HepG2 (cell line): ENCODE data around the gene LDAH. TPM values are rescaled to one million over a fixed set of nuclear protein-coding genes. Genes with fewer than 3 reads are reported as not detected.

Source experiments
- ATM ChIP-seq: fragments of 450-650 bp; IDR thresholded peaks from 2 replicates; pipeline ENCODE4 v1.7.1; 2017; ENCODE audit warnings: mild to moderate bottlenecking, borderline replicate concordance
- EEA1 ChIP-seq: sonication (generic); formaldehyde crosslinking; IDR thresholded peaks from 2 replicates; pipeline ENCODE4 v1.5.1; 2020; ENCODE audit warnings: mild to moderate bottlenecking, missing genetic modification reagents, borderline replicate concordance
- ETV5 ChIP-seq: IDR thresholded peaks from 2 replicates; pipeline ENCODE4 v1.6.1; 2018; ENCODE audit warnings: missing biosample characterization, missing genetic modification reagents, inconsistent platforms, borderline replicate concordance
- FOXC1 ChIP-seq: sonication (generic); formaldehyde crosslinking; IDR thresholded peaks from 2 replicates; pipeline ENCODE4 v1.8.0; 2022; ENCODE audit warnings: mild to moderate bottlenecking, missing genetic modification reagents, borderline replicate concordance
- NR3C1 ChIP-seq: sonication (generic); formaldehyde crosslinking; IDR thresholded peaks from 2 replicates; pipeline ENCODE4 v1.4.0; 2020; ENCODE audit warnings: missing genetic modification reagents
- PHB2 ChIP-seq: fragments of 450-650 bp; IDR thresholded peaks from 2 replicates; pipeline ENCODE4 v1.6.1; 2018; ENCODE audit not compliant: partially characterized antibody
- POLR2AphosphoS2 ChIP-seq: IDR thresholded peaks from 2 replicates; pipeline ENCODE4 v1.6.1; 2011; ENCODE audit warnings: low read depth, low read length, improper control_type of control experiment
- ZFX ChIP-seq: sonication (generic); formaldehyde crosslinking; IDR thresholded peaks from 2 replicates; pipeline ENCODE4 v1.4.0; 2020; ENCODE audit warnings: mild to moderate bottlenecking, low read depth, missing genetic modification reagents, moderate library complexity
- polyA plus RNA-seq, 8 experiments: library from polyadenylated mRNA; depleted of rRNA in 3 of 8; stranded (reverse) in 7 of 8; unstranded in 1 of 8; fragments of >200 nt; fragmentation: Illumina TruSeq in 4 of 8; extraction: Trizol in 4 of 8; gene quantifications; 2 replicates each; pipeline versions ENCODE4 v1.2.1 to v1.2.3, GENCODE V29; 2011 to 2016; ENCODE audit warnings: low read depth in 4 of 8, missing spikeins in 1 of 8, mixed read lengths in 1 of 8; ENCODE audit not compliant: insufficient read depth in 1 of 8
- total RNA-seq, 5 experiments: library from RNA; depleted of rRNA; stranded (reverse); fragments of >200 nt; fragmentation: Illumina TruSeq; extraction: Trizol; gene quantifications; 2 replicates each; pipeline ENCODE4 v1.2.3, GENCODE V29; 2016; ENCODE audit warnings: low read depth in 1 of 5
- TF ChIP-seq, protein P1 (sequence below): fragments of 450-650 bp; IDR thresholded peaks from 2 replicates; pipeline ENCODE4 v1.6.1; 2017; ENCODE audit warnings: mild to moderate bottlenecking
- TF ChIP-seq, protein P2 (sequence below): sonication (generic); formaldehyde crosslinking; IDR thresholded peaks from 2 replicates; pipeline ENCODE4 v1.5.0; 2020; ENCODE audit warnings: missing genetic modification reagents
- TF ChIP-seq, protein P3 (sequence below): sonication (generic); formaldehyde crosslinking; IDR thresholded peaks from 2 replicates; pipeline ENCODE4 v1.8.0; 2022; ENCODE audit warnings: missing genetic modification reagents, mild to moderate bottlenecking, borderline replicate concordance
- TF ChIP-seq, protein P4 (sequence below): fragments of 450-650 bp; IDR thresholded peaks from 2 replicates; pipeline ENCODE4 v1.6.1; 2016
- TF ChIP-seq, protein P5 (sequence below): sonication (generic); formaldehyde crosslinking; IDR thresholded peaks from 2 replicates; pipeline ENCODE4 v1.8.0; 2022; ENCODE audit warnings: mild to moderate bottlenecking, missing genetic modification reagents, moderate library complexity
- TF ChIP-seq, protein P6 (sequence below): sonication (generic); formaldehyde crosslinking; IDR thresholded peaks from 2 replicates; pipeline ENCODE4 v1.5.1; 2020; ENCODE audit warnings: missing genetic modification reagents, mild to moderate bottlenecking, borderline replicate concordance
- TF ChIP-seq, protein P7 (sequence below): sonication (generic); formaldehyde crosslinking; IDR thresholded peaks from 2 replicates; pipeline ENCODE4 v1.4.0; 2020; ENCODE audit warnings: missing genetic modification reagents, borderline replicate concordance

LDAH gene
- total and polyA plus RNA-seq, 2 of the 13 experiments (the other 11 are each of a cell fraction or from before 2014, with no cell fraction given): 28.8 to 46.2 TPM

DNA sequence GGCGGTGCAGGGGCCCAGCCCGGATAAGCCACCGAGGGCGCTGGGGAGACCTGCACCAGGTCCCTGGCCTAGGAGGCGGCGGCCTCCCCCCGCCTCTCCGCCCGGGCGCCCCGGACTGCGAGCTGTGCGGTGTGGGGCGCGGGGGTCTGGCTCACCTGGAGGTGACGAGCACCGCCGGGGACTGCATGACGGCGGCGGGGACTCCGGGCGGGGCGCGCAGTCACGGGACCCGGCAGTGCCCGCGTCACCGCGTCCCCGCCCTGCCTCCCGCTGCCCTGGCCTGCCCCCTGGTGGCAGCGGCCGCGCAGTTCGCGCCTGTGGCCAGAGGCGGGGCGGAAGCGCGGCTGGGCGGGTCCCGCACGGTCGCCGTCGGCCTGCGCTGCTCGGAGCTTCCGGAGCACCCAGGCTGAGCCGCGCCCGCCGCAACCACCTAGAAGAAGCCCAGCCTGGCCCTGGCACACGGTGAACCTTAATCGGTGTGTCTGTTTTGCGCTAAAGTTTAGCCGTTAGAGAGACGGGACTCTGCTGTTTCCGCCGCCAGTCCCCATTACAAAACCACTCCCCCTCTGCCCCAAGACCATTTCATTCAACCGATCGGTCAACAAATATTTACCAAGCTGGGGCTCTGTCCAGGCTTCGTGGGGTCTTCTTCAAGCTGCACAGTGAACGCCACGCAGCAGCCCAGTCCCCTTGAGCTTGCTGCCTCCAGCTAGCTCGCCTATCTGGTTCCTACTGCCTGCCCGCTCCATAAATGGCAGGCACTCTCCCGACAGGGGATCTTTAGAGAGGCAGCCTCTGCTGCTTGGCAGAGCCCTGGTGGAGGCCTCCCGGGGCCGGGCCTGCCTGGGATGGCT is 171.8 kb downstream of the LDAH start, which contains the start of gene HS1BP3 (continued):
- TF ChIP-seq, protein P1, sequence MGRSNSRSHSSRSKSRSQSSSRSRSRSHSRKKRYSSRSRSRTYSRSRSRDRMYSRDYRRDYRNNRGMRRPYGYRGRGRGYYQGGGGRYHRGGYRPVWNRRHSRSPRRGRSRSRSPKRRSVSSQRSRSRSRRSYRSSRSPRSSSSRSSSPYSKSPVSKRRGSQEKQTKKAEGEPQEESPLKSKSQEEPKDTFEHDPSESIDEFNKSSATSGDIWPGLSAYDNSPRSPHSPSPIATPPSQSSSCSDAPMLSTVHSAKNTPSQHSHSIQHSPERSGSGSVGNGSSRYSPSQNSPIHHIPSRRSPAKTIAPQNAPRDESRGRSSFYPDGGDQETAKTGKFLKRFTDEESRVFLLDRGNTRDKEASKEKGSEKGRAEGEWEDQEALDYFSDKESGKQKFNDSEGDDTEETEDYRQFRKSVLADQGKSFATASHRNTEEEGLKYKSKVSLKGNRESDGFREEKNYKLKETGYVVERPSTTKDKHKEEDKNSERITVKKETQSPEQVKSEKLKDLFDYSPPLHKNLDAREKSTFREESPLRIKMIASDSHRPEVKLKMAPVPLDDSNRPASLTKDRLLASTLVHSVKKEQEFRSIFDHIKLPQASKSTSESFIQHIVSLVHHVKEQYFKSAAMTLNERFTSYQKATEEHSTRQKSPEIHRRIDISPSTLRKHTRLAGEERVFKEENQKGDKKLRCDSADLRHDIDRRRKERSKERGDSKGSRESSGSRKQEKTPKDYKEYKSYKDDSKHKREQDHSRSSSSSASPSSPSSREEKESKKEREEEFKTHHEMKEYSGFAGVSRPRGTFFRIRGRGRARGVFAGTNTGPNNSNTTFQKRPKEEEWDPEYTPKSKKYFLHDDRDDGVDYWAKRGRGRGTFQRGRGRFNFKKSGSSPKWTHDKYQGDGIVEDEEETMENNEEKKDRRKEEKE: no peak
- TF ChIP-seq, protein P2, sequence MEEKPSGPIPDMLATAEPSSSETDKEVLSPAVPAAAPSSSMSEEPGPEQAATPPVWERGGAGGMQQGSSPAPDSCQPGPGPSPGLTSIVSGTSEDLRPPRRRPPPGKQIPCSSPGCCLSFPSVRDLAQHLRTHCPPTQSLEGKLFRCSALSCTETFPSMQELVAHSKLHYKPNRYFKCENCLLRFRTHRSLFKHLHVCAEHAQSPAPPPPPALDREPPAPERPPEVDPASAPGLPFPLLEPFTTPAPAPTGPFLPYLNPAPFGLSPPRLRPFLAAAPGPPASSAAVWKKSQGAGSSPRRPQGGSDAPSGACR (CRISPR knock-in tag): peak; percentile 82; the same call in 1 of the 2 replicates
- TF ChIP-seq POLR2AphosphoS2: no peak
- TF ChIP-seq, protein P3, sequence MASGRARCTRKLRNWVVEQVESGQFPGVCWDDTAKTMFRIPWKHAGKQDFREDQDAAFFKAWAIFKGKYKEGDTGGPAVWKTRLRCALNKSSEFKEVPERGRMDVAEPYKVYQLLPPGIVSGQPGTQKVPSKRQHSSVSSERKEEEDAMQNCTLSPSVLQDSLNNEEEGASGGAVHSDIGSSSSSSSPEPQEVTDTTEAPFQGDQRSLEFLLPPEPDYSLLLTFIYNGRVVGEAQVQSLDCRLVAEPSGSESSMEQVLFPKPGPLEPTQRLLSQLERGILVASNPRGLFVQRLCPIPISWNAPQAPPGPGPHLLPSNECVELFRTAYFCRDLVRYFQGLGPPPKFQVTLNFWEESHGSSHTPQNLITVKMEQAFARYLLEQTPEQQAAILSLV (CRISPR knock-in tag): peak; percentile 15; the same call in 1 of the 2 replicates
- TF ChIP-seq ZFX: peak; percentile 92
- TF ChIP-seq, protein P4, sequence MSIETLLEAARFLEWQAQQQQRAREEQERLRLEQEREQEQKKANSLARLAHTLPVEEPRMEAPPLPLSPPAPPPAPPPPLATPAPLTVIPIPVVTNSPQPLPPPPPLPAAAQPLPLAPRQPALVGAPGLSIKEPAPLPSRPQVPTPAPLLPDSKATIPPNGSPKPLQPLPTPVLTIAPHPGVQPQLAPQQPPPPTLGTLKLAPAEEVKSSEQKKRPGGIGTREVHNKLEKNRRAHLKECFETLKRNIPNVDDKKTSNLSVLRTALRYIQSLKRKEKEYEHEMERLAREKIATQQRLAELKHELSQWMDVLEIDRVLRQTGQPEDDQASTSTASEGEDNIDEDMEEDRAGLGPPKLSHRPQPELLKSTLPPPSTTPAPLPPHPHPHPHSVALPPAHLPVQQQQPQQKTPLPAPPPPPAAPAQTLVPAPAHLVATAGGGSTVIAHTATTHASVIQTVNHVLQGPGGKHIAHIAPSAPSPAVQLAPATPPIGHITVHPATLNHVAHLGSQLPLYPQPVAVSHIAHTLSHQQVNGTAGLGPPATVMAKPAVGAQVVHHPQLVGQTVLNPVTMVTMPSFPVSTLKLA: no peak
- no peak for TF ChIP-seq NR3C1 (CRISPR knock-in tag)
- TF ChIP-seq, protein P5, sequence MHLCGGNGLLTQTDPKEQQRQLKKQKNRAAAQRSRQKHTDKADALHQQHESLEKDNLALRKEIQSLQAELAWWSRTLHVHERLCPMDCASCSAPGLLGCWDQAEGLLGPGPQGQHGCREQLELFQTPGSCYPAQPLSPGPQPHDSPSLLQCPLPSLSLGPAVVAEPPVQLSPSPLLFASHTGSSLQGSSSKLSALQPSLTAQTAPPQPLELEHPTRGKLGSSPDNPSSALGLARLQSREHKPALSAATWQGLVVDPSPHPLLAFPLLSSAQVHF: no peak
- TF ChIP-seq ETV5 (CRISPR knock-in tag): peak; percentile 92
- TF ChIP-seq, protein P6, sequence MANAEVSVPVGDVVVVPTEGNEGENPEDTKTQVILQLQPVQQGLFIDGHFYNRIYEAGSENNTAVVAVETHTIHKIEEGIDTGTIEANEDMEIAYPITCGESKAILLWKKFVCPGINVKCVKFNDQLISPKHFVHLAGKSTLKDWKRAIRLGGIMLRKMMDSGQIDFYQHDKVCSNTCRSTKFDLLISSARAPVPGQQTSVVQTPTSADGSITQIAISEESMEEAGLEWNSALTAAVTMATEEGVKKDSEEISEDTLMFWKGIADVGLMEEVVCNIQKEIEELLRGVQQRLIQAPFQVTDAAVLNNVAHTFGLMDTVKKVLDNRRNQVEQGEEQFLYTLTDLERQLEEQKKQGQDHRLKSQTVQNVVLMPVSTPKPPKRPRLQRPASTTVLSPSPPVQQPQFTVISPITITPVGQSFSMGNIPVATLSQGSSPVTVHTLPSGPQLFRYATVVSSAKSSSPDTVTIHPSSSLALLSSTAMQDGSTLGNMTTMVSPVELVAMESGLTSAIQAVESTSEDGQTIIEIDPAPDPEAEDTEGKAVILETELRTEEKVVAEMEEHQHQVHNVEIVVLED (CRISPR knock-in tag): peak; percentile 89
- TF ChIP-seq ATM: no peak
- TF ChIP-seq FOXC1 (CRISPR knock-in tag): peak; percentile 89
- TF ChIP-seq EEA1 (CRISPR knock-in tag): peak; percentile 90; the same call in 1 of the 2 replicates
- no peak for TF ChIP-seq PHB2
- TF ChIP-seq, protein P7, sequence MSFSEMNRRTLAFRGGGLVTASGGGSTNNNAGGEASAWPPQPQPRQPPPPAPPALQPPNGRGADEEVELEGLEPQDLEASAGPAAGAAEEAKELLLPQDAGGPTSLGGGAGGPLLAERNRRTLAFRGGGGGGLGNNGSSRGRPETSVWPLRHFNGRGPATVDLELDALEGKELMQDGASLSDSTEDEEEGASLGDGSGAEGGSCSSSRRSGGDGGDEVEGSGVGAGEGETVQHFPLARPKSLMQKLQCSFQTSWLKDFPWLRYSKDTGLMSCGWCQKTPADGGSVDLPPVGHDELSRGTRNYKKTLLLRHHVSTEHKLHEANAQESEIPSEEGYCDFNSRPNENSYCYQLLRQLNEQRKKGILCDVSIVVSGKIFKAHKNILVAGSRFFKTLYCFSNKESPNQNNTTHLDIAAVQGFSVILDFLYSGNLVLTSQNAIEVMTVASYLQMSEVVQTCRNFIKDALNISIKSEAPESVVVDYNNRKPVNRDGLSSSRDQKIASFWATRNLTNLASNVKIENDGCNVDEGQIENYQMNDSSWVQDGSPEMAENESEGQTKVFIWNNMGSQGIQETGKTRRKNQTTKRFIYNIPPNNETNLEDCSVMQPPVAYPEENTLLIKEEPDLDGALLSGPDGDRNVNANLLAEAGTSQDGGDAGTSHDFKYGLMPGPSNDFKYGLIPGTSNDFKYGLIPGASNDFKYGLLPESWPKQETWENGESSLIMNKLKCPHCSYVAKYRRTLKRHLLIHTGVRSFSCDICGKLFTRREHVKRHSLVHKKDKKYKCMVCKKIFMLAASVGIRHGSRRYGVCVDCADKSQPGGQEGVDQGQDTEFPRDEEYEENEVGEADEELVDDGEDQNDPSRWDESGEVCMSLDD (CRISPR knock-in tag): 0 out of 2 replicates have a peak, but pooled peaks have one; percentile 38
